GM15510 (cell line): Measurements from ENCODE around the gene SYTL1.

Experiments used
- POLR2A ChIP-seq: IDR thresholded peaks from 3 replicates; pipeline ENCODE4 v1.6.1; 2011; ENCODE audit warnings: borderline replicate concordance; ENCODE audit not compliant: insufficient read length; ENCODE audit errors: extremely low read depth

The SYTL1 gene

DNA sequence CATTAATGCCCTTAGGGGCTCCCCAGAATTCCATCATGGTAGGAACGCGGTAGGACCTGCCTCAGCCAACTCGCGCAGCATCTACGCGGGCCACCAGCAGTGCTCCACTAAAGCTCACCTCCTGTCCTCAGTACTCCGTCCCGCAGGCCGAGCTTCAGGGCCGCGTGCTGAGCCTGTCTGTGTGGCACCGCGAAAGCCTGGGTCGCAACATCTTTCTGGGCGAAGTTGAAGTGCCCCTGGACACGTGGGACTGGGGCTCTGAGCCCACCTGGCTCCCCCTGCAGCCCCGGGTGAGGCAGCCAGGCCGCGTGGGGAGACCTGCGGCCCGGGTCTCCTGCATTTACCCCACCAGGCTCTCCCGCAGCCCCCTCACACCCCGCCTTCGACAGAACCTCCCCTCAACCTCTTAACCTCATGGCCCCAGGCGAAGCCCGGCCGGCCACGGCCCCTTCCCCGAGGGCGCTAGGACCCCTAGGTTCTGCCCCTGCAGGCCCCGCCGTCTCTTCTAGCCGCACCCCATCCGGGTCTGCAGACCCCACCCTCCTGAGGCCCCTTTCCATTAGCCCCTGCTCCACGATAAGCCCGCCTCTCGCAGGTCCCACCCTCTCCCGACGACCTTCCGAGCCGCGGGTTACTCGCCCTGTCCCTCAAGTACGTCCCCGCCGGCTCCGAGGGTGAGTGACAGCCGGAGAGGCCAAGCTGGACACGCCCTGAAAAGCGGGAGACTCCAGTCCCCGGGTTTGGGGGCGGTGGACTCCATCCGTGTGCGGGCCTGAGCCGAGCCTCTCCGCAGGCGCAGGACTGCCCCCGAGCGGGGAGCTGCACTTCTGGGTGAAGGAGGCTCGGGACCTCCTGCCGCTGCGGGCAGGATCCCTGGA is 9.1 kb downstream of the SYTL1 start:
- no peak for TF ChIP-seq POLR2A

DNA sequence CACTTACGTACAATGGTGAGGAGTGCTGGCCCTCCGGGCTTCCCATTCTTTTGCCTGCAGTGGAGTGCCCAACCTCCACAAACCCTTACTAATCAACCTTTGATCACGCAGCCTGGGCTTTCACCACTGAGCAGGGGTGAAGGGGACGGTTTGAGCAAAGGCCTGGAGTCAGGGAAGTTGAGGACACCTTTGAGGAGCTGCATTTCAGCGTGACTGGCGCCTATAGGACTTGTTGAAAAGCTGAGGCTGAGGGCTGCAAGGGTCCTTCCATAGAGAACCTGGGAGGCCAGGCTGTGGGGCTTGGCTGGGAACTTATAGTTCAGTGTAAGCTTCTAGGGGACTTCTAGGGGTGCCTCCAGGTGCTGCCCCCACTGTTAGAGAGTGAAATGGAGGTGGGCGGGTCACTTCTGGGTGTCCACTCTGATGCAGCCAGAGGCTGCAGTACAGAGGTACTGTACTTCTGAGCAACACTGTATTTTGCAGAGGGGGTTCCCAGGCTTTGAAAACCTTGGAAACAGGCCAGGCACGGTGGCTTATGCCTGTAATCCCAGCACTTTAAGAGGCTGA is 9.8 kb downstream of the SYTL1 start:
- no peak for TF ChIP-seq POLR2A

DNA sequence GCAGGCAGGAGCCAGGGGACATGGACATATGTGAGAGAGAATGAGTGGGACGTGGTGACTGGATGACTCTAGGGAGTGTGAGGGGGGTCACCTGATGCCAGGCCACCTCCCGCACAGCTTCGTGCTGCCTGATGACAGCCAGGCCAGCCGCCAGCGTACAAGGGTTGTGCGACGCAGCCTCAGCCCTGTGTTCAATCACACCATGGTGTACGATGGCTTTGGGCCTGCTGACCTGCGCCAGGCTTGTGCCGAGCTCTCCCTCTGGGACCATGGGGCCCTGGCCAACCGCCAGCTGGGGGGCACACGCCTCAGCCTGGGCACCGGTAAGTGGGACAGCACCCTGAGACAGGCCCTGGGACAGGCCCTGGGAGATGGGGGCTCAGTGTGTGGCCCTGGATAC is 11.3 kb downstream of the SYTL1 start:
- no peak for TF ChIP-seq POLR2A

DNA sequence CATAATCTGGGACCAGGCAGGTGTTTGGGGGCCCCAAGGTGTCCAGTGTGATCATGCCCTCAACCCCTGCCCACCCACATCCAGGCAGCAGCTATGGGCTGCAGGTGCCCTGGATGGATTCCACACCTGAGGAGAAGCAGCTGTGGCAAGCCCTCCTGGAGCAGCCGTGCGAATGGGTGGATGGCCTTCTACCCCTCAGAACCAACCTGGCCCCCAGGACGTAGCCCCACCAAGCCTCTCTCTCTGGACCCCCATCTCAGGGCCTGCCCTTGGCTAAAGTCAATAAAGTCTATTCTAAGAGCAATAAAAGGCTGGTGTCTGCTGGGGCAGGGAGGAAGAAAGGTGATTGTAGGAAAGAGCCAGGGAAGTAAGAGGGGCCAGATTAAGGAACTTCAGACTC is 11.8 kb downstream of the SYTL1 start:
- TF ChIP-seq POLR2A = no peak

DNA sequence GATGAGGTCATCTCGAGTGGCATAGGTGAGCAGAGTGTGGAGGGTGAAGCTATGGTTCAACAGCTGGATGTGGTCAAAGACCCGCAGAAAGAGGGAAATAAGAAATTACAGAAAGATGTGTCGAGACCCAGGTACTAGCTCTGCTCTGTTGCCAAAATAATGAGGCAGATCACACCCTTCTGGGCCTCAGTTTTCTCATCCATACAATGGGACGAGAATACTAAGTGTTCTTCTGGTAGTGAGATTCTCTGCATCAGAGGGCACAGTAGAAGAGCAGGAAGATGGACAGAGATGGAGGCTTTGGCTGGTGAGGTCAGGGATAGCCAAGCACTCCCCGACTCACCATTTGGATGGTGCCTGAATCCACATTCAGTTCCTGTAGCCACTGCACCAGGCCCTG is 13.9 kb downstream of the SYTL1 start:
- no peak for TF ChIP-seq POLR2A

DNA sequence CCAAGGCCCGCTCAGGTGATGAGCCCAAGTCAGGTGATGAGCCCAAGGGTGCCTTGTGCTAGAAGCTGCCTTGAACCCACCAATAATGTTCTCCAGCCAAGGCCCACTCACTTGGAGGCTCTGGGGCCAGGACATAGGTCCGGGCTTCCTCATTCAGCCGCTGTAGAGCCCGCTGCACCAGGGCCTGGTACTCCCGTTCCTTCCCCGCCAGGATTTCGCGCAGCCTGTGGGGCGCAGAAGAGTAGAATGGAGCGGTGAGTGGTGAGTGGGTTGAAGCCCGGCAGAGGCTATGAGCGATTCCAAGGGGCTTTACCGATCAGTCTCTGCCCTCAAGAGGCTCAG is 14.4 kb downstream of the SYTL1 start:
- TF ChIP-seq POLR2A = no peak

DNA sequence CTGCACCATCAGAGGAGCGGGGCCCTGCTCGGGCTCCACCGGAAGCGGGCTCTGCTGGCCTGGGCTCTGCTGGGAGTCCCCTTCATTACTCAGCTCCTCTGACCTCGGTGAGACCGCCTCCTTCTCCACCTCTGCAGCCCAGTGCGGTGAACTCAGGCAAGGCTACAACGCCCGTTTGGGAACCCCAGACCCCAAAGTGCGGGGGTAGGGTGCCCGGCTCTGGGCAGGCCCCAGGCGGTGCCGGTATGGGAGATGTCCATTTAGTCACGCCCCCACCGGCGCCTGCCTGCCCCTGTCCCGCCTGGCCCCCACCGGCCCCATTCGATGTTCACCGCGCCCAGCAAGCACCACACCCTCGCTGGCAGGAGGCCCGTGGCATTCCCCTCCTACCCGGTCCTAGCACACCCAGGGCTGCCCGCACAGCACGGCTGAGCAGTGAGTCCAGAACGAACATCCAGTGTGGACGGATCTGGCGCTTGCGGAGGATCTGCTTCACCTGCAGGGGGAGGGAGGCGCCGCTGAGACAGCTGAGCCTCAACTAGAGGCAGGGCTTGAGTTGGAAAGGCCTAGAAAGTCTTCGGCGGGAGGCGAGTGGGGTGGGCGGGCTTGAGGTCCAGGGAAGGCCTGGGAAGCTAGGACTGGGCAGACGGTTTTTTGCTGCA is 14.9 kb downstream of the SYTL1 start:
- TF ChIP-seq POLR2A = no peak

DNA sequence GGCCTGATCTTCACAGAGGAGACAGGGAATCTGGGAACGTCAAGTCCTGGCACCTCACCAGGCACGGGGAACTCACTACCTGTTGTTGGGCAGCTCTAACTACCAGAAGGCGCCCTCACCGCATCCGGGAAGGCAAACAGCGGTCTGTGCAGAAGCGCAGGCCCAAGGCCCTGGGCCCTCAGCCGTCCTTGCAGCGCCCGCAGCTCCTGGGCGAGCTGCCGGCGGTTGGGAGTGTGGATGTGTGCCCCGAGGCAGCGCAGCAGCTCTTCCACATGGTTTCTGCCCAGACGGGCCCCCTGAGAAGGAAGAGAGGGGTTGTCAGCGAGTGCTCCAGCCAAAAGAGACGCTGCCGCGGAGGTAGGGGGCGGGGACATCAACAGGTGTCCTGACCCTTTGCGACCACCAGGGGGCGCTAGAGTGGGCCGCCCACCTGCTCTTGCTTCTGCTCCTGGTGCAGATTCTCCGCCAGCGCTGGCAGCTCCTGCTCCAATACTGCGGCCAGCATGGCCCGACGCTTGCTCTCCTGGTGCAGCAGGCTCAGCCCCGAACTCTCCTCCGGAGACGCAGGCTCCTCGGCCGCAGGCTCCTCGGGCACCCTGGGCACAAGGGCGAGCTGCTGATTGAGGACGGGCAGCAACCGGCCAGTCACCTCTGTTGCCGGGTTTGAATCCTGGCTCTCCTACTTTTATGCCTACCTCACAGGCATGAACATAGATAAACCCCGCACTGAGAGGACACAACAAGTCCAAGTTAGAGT is 15.6 kb downstream of the SYTL1 start:
- TF ChIP-seq POLR2A = no peak

DNA sequence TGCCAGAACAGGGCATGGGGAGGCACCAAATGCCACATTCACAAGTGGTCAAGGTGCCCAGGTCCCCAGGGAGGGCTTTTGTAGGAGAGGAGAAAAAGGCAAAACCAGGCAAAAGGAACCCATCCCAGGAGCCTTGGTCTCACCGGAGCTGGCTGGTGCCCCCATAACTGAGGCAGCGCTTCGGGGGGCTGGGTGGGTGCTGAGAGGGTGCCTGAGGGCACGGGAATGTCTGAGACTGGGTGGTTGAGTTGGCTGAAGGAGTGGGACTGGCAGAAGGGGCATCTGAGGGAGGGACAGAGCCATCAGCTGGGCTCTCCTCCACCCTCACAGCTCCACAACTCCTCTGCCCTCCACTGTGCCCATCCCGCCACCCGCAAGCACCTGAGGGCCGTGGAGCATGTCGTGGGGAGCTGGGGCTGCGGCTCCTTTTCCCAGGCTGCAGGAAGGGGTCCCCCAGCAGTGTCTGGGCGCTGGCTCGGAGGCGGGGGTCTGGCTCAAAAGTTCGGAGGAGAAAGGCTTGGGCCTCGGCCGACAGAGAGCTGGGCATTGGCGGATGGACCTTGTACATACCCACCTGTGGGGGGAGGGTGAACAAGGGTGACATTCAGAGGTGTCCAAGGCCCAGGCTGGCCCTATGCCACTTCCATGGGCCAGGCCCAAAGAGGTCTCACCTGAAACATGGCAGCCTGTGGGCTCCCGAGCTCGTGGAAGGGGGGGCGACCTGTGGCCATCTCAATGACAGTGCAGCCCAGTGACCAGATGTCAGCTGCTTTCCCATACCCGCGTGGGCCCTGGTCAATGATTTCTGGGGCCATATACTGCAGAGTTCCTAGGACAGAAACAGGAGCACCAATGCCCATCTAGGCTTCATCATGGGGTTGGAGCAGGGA is 16.5 kb downstream of the SYTL1 start:
- no peak for TF ChIP-seq POLR2A

DNA sequence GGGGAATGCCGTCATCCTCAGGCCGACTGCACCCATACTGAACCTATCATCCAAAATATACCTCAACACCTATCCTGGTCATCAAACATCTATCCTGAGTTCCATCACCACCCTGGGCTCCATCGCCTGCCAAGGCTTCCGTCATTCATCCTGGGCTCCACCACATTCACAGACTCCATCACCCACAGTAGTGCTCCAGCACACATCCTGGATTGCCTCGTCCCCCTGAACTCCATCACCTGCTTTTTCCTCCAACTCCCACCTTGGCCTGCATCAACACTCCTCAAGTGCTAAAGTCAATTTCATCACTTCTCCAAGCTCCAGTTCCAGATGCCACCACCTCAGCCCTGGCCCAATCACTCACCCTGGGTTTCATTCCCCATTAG is 17.1 kb downstream of the SYTL1 start:
- no peak for TF ChIP-seq POLR2A

DNA sequence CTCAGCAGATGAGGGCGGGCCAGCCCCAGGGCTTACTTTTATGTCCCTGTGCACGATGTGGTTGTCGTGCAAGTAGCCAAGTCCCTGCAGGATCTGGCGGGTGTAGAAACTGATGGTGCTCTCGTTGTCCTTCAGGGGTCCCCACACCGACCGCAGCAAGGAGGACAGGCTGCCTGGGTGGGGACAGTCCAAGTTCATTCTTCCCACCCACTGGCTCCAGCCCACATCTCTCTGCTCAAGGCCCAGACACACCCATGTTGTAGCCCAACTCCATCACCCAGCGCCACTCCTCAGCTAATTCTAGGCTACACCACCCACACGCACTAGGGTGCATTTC is 18.0 kb downstream of the SYTL1 start:
- no peak for TF ChIP-seq POLR2A

DNA sequence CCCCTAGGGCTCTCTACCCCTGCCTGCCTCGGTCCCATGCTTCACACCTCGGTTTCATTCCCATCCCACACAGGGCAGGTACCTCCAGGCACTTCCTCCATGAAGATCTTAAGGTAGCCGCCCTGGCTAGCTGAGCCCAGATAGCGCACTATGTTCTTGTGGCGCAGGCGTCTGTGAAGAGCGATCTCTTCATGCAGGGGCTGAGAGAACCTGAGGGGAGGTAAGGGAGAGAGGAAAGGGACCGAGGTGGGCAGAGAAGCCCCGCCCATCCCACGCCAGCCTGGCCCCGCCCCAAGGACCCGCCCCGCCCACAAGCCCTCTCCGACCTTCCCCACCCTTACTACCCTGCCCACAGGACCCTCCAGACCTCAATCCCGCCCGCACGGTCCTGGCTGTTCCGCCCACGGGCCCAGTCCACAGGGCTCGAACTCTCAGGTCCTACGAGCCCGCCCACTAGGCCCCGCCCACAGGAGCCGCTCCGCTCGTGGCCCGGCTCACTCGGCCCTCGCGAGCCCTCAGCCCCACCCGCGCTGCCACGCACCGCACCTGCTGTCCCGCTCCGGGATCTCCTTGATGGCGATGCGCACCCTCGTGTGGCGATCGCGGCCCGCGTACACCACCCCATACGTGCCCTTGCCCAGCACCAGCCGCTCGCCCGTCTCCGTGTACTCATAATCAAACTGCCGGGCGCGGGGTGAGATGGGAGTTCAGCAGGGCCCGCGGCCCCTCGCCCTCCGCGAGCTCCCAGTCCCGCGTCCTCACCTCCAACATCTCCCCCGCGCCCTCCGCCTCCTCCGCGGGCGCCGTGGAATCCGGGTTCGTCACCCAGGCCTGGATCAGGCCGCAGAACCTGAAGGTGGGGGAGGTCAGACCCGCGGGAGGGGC is 18.6 kb downstream of the SYTL1 start:
- TF ChIP-seq POLR2A = no peak

DNA sequence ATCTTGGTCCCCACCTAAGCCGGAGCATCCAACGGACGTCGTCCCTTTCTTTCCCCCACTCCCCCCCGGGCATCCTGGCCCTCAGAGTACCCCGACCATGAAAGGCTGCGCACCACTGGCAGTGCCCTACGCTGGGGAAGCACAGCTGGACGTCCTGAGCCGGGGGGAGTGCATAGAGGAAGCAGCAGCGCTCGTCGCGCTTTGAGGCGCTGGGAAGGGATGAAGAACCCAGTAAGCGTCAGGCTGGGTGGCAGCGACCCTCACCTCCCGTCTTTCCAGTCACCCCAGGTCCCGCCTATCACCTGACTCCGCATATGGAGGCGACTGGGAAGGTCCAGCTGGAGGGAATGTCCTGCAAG is 19.2 kb downstream of the SYTL1 start:
- TF ChIP-seq POLR2A = no peak
